ENCODE data around the gene SEMA3G. TPM values are rescaled to one million over a fixed set of nuclear protein-coding genes. Genes with fewer than 3 reads are reported as not detected.

SEMA3G gene
- total RNA-seq, 2 donors from 2014 or later: 0.08 to 0.82 TPM

GRCh38 chr3:52483577-52484381, 38.9 kb upstream of the SEMA3G start:
- Mint-ChIP-seq H3K27me3 (no peaks in the 10 kb centered on the region), H3K36me3 (ENCODE audit: low read depth) (peaks cover 88% of the 10 kb centered on the region), H3K4me3 (no peak overlapping the region), H3K4me1 (no peaks in the 10 kb centered on the region), H3K9me3 (no peaks in the 10 kb centered on the region), H3K27ac (no peak overlapping the region)
- ATAC-seq (replicated peaks): no peak

GRCh38 chr3:52483081-52483480, 38.2 kb upstream of the SEMA3G start:
- Mint-ChIP-seq H3K4me1 (no peaks in the 10 kb centered on the region), H3K36me3 (ENCODE audit: low read depth) (peaks cover 90% of the 10 kb centered on the region), H3K27me3 (no peaks in the 10 kb centered on the region), H3K9me3 (no peaks in the 10 kb centered on the region), H3K27ac (no peak overlapping the region), H3K4me3 (no peak overlapping the region)
- ATAC-seq (replicated peaks): no peak

GRCh38 chr3:52481819-52482521, 37.1 kb upstream of the SEMA3G start:
- Mint-ChIP-seq H3K36me3 (ENCODE audit: low read depth) (peaks cover 91% of the 10 kb centered on the region), H3K27me3 (no peaks in the 10 kb centered on the region), H3K4me1 (no peaks in the 10 kb centered on the region), H3K4me3 (no peak overlapping the region), H3K9me3 (no peaks in the 10 kb centered on the region), H3K27ac (no peak overlapping the region)
- ATAC-seq (replicated peaks): no peak

GRCh38 chr3:52480768-52481715, 36.1 kb upstream of the SEMA3G start:
- H3K4me3 Mint-ChIP-seq: no peak overlapping the region
- no peaks in the 10 kb centered on the region for H3K4me1 Mint-ChIP-seq
- H3K27me3 Mint-ChIP-seq: no peaks in the 10 kb centered on the region
- no peak for ATAC-seq (replicated peaks)
- H3K27ac Mint-ChIP-seq: no peak overlapping the region
- H3K36me3 Mint-ChIP-seq (ENCODE audit: low read depth): peaks cover 91% of the 10 kb centered on the region
- H3K9me3 Mint-ChIP-seq: no peaks in the 10 kb centered on the region

- Mint-ChIP-seq H3K36me3 (ENCODE audit: low read depth) (peaks cover 91% of the 10 kb centered on the region), H3K9me3 (no peaks in the 10 kb centered on the region), H3K4me1 (no peaks in the 10 kb centered on the region), H3K4me3 (no peak overlapping the region), H3K27ac (no peak overlapping the region), H3K27me3 (no peaks in the 10 kb centered on the region)
- no peak for ATAC-seq (replicated peaks)
Measured at GRCh38 chr3:52479877-52480575, 35.1 kb upstream of the SEMA3G start.

GRCh38 chr3:52479037-52479876, 34.4 kb upstream of the SEMA3G start:
- Mint-ChIP-seq H3K4me3 (no peak overlapping the region), H3K36me3 (ENCODE audit: low read depth) (peaks cover 94% of the 10 kb centered on the region), H3K27ac (no peak overlapping the region), H3K4me1 (no peaks in the 10 kb centered on the region), H3K9me3 (no peaks in the 10 kb centered on the region), H3K27me3 (no peaks in the 10 kb centered on the region)
- no peak for ATAC-seq (replicated peaks)

- H3K9me3 Mint-ChIP-seq: no peaks in the 10 kb centered on the region
- H3K27ac Mint-ChIP-seq: no peak overlapping the region
- peaks cover 94% of the 10 kb centered on the region for H3K36me3 Mint-ChIP-seq (ENCODE audit: low read depth)
- H3K27me3 Mint-ChIP-seq: no peaks in the 10 kb centered on the region
- no peaks in the 10 kb centered on the region for H3K4me1 Mint-ChIP-seq
- ATAC-seq (replicated peaks): no peak
- H3K4me3 Mint-ChIP-seq: no peak overlapping the region
Measured at GRCh38 chr3:52477796-52478095, 32.8 kb upstream of the SEMA3G start.

- Mint-ChIP-seq H3K27me3 (no peaks in the 10 kb centered on the region), H3K4me3 (no peak overlapping the region), H3K27ac (no peak overlapping the region), H3K36me3 (ENCODE audit: low read depth) (peaks cover 94% of the 10 kb centered on the region), H3K9me3 (no peaks in the 10 kb centered on the region), H3K4me1 (no peaks in the 10 kb centered on the region)
- ATAC-seq (replicated peaks): no peak
Measured at GRCh38 chr3:52477076-52477795, 32.3 kb upstream of the SEMA3G start.

GRCh38 chr3:52473026-52473425, 28.1 kb upstream of the SEMA3G start:
- Mint-ChIP-seq H3K27ac (no peak overlapping the region), H3K27me3 (no peaks in the 10 kb centered on the region), H3K9me3 (no peaks in the 10 kb centered on the region), H3K36me3 (ENCODE audit: low read depth) (peaks cover 93% of the 10 kb centered on the region), H3K4me3 (no peak overlapping the region), H3K4me1 (no peaks in the 10 kb centered on the region)
- no peak for ATAC-seq (replicated peaks)

- Mint-ChIP-seq H3K27me3 (no peaks in the 10 kb centered on the region), H3K4me1 (no peaks in the 10 kb centered on the region), H3K36me3 (ENCODE audit: low read depth) (peaks cover 89% of the 10 kb centered on the region), H3K9me3 (no peaks in the 10 kb centered on the region), H3K4me3 (no peak overlapping the region), H3K27ac (no peak overlapping the region)
- no peak for ATAC-seq (replicated peaks)
Measured at GRCh38 chr3:52472239-52473000, 27.5 kb upstream of the SEMA3G start.

GRCh38 chr3:52471371-52472238, 26.7 kb upstream of the SEMA3G start:
- no peak overlapping the region for H3K4me3 Mint-ChIP-seq
- H3K9me3 Mint-ChIP-seq: no peaks in the 10 kb centered on the region
- no peak overlapping the region for H3K27ac Mint-ChIP-seq
- H3K27me3 Mint-ChIP-seq: no peaks in the 10 kb centered on the region
- no peaks in the 10 kb centered on the region for H3K4me1 Mint-ChIP-seq
- H3K36me3 Mint-ChIP-seq (ENCODE audit: low read depth): peaks cover 83% of the 10 kb centered on the region
- no peak for ATAC-seq (replicated peaks)

- no peak for ATAC-seq (replicated peaks)
- Mint-ChIP-seq H3K27me3 (no peaks in the 10 kb centered on the region), H3K27ac (no peak overlapping the region), H3K36me3 (ENCODE audit: low read depth) (peaks cover 83% of the 10 kb centered on the region), H3K4me3 (no peak overlapping the region), H3K9me3 (no peaks in the 10 kb centered on the region), H3K4me1 (no peaks in the 10 kb centered on the region)
Measured at GRCh38 chr3:52470920-52471319, 26.0 kb upstream of the SEMA3G start.
